H1 (cell line): Measurements from ENCODE around the gene RAP1GAP. TPM values are rescaled to one million over a fixed set of nuclear protein-coding genes. Genes with fewer than 3 reads are reported as not detected.
A peak's percentile ranks its signal among the peaks of the same experiment; 100 is the strongest.

Source experiments
- CTCF ChIA-PET: fragments of 300-600 bp; sonication (Branson Sonifier 250); formaldehyde crosslinking; loops from one replicate; lab custom pipeline; 2021; ENCODE audit not compliant: partially characterized antibody; lab: Charles Lee
- POLR2A ChIA-PET: fragments of 300-600 bp; sonication (Branson Sonifier 250); formaldehyde crosslinking; loops from one replicate; lab custom pipeline; 2021; ENCODE audit warnings: inconsistent platforms; ENCODE audit not compliant: partially characterized antibody; lab: Charles Lee
- DNase-seq, 2 experiments: peaks; one replicate each; pipeline versions ENCODE4 v3.0.0 to v3.0.0-alpha.2; 2010 to 2022; ENCODE audit warnings: low spot score in 2 of 2, low read depth in 1 of 2, mixed read lengths in 1 of 2
- FAIRE-seq: peaks from 2 replicates; lab custom pipeline; 2011; peaks lifted over from hg19 to GRCh38; lab: Jason Lieb, UNC
- H2AFZ ChIP-seq: 2 replicates; pipeline ENCODE4 v1.8.1; 2012; ENCODE audit warnings: low read length, inconsistent platforms
- H2AK5ac ChIP-seq: 2 replicates; pipeline ENCODE4 v1.6.1; 2013; ENCODE audit warnings: low read depth, low read length
- H2BK120ac ChIP-seq: replicated peaks from 2 replicates; pipeline ENCODE3; 2013; ENCODE audit warnings: low read depth, low read length, inconsistent platforms
- H2BK12ac ChIP-seq: 2 replicates; pipeline ENCODE4 v1.6.1; 2013; ENCODE audit warnings: low read depth, low read length
- H2BK15ac ChIP-seq: 2 replicates; pipeline ENCODE4 v1.6.1; 2013; ENCODE audit warnings: low read length
- H2BK20ac ChIP-seq: 2 replicates; pipeline ENCODE4 v1.6.1; 2013; ENCODE audit warnings: low read length
- H2BK5ac ChIP-seq: 2 replicates; pipeline ENCODE4 v1.6.1; 2013; ENCODE audit warnings: low read depth, low read length
- H3K14ac ChIP-seq: 2 replicates; pipeline ENCODE4 v1.6.1; 2013; ENCODE audit warnings: inconsistent platforms; ENCODE audit not compliant: insufficient read length
- H3K18ac ChIP-seq: 2 replicates; pipeline ENCODE4 v1.6.1; 2013; ENCODE audit warnings: low read length; ENCODE audit errors: extremely low read depth
- H3K23ac ChIP-seq: 2 replicates; pipeline ENCODE4 v1.6.1; 2013; ENCODE audit warnings: inconsistent platforms; ENCODE audit not compliant: insufficient read length
- H3K23me2 ChIP-seq: 2 replicates; pipeline ENCODE4 v1.6.1; 2013; ENCODE audit warnings: low read depth, low read length
- H3K27ac ChIP-seq: 2 replicates; pipeline ENCODE4 v1.6.1; 2011; ENCODE audit warnings: low read depth, low read length, inconsistent platforms
- H3K27me3 ChIP-seq, 4 experiments: replicated peaks in 1 of 4; 1 replicate in 1 of 4; 2 replicates in 3 of 4; pipeline versions ENCODE4 v1.6.1 to v1.8.1; 2011 to 2013; ENCODE audit warnings: low read length in 3 of 4, mild to moderate bottlenecking in 3 of 4, inconsistent platforms in 2 of 4, mixed read lengths in 2 of 4, moderate library complexity in 1 of 4; ENCODE audit not compliant: control insufficient read depth in 3 of 4, insufficient read depth in 3 of 4; ENCODE audit errors: extremely low read depth in 1 of 4
- H3K36me3 ChIP-seq, 4 experiments: 2 replicates each; pipeline versions ENCODE4 v1.6.1 to v1.8.1; 2011 to 2013; ENCODE audit warnings: mild to moderate bottlenecking in 4 of 4, low read length in 3 of 4, moderate library complexity in 2 of 4, control low read depth in 1 of 4, inconsistent platforms in 1 of 4; ENCODE audit not compliant: insufficient read depth in 4 of 4, control insufficient read depth in 2 of 4
- H3K4ac ChIP-seq: replicated peaks from 2 replicates; pipeline ENCODE3; 2013; ENCODE audit warnings: low read length, low read depth, mixed read lengths, inconsistent platforms; ENCODE audit not compliant: insufficient read length
- H3K4me1 ChIP-seq, 4 experiments: replicated peaks in 1 of 4; 1 replicate in 1 of 4; 2 replicates in 3 of 4; pipeline versions ENCODE4 v1.6.1 to v1.8.1; 2011 to 2013; ENCODE audit warnings: low read length in 3 of 4, inconsistent platforms in 2 of 4, mixed read lengths in 1 of 4; ENCODE audit not compliant: insufficient read depth in 4 of 4, control insufficient read depth in 3 of 4
- H3K4me2 ChIP-seq, 2 experiments: 2 replicates each; pipeline versions ENCODE4 v1.6.1 to v1.8.1; 2011 to 2013; ENCODE audit warnings: low read depth in 2 of 2, low read length in 2 of 2, control low read depth in 1 of 2, inconsistent platforms in 1 of 2, mild to moderate bottlenecking in 1 of 2; ENCODE audit not compliant: insufficient read depth in 1 of 2
- H3K4me3 ChIP-seq, 4 experiments: fragments of 200-600, 300-600 bp in 1 of 4; sonication (generic), shearing (Covaris generic), sonication (Bioruptor Twin) in 1 of 4; 2 replicates each; pipeline versions ENCODE4 v1.5.1 to v1.8.1; 2011 to 2016; ENCODE audit warnings: low read length in 4 of 4, low read depth in 3 of 4, control low read depth in 2 of 4, inconsistent platforms in 2 of 4, mild to moderate bottlenecking in 2 of 4, mixed read lengths in 1 of 4, moderate library complexity in 1 of 4; ENCODE audit not compliant: insufficient read depth in 2 of 4; ENCODE audit errors: extremely low read depth in 1 of 4
- H3K56ac ChIP-seq: replicated peaks from 2 replicates; pipeline ENCODE3; 2013; ENCODE audit warnings: low read depth, mild to moderate bottlenecking, mixed read lengths, low read length, inconsistent platforms; ENCODE audit not compliant: insufficient read length
- H3K79me1 ChIP-seq: 2 replicates; pipeline ENCODE4 v1.6.1; 2013; ENCODE audit warnings: low read depth, low read length, control low read depth
- H3K79me2 ChIP-seq, 2 experiments: 2 replicates each; pipeline versions ENCODE4 v1.6.1 to v1.8.1; 2012 to 2013; ENCODE audit warnings: low read length in 2 of 2, mild to moderate bottlenecking in 2 of 2, inconsistent platforms in 1 of 2; ENCODE audit not compliant: insufficient read depth in 2 of 2, control insufficient read depth in 1 of 2
- H3K9ac ChIP-seq, 4 experiments: replicated peaks in 1 of 4; 1 replicate in 1 of 4; 2 replicates in 3 of 4; pipeline versions ENCODE4 v1.6.1 to v1.8.1; 2011 to 2013; ENCODE audit warnings: low read depth in 3 of 4, low read length in 3 of 4, control low read depth in 2 of 4, mild to moderate bottlenecking in 2 of 4, moderate library complexity in 2 of 4, inconsistent platforms in 1 of 4; ENCODE audit errors: extremely low read depth in 1 of 4
- H3K9me3 ChIP-seq, 2 experiments: 2 replicates each; pipeline versions ENCODE4 v1.6.1 to v1.8.1; 2012 to 2013; ENCODE audit warnings: mild to moderate bottlenecking in 2 of 2, moderate library complexity in 2 of 2, control low read depth in 1 of 2, inconsistent platforms in 1 of 2, low read depth in 1 of 2, low read length in 1 of 2, mixed read lengths in 1 of 2; ENCODE audit not compliant: insufficient read depth in 2 of 2
- H4K20me1 ChIP-seq, 2 experiments: replicated peaks in 1 of 2; 2 replicates each; pipeline versions ENCODE3 to v1.8.1; 2011 to 2013; ENCODE audit warnings: inconsistent platforms in 2 of 2, low read length in 2 of 2, mild to moderate bottlenecking in 1 of 2; ENCODE audit not compliant: insufficient read depth in 2 of 2, control insufficient read depth in 1 of 2
- H4K5ac ChIP-seq: 2 replicates; pipeline ENCODE4 v1.6.1; 2013; ENCODE audit warnings: low read length, low read depth, mixed read lengths, inconsistent platforms; ENCODE audit not compliant: insufficient read length
- H4K8ac ChIP-seq: 2 replicates; pipeline ENCODE4 v1.8.0; 2013; ENCODE audit warnings: mild to moderate bottlenecking, moderate library complexity, low read length, inconsistent platforms; ENCODE audit not compliant: insufficient read depth; ENCODE audit errors: extremely low read depth
- H4K91ac ChIP-seq: replicated peaks from 2 replicates; pipeline ENCODE3; 2013; ENCODE audit warnings: low read length, mixed read lengths, inconsistent platforms; ENCODE audit not compliant: insufficient read length
- POU5F1 ChIP-seq: IDR thresholded peaks from 2 replicates; pipeline ENCODE4 v1.6.1; 2011; ENCODE audit warnings: low read depth, mild to moderate bottlenecking, low read length, moderate library complexity
- SAP30 ChIP-seq: fragments of 300-600 bp; sonication (generic); IDR thresholded peaks from 2 replicates; pipeline ENCODE4 v1.7.1; 2012; ENCODE audit warnings: low read length, moderate library complexity, mild to moderate bottlenecking, inconsistent platforms; ENCODE audit not compliant: insufficient read depth, insufficient replicate concordance
- TAF7 ChIP-seq: optimal IDR thresholded peaks from 2 replicates; pipeline ENCODE3; 2011; ENCODE audit warnings: low read depth, mild to moderate bottlenecking, inconsistent platforms, low read length, moderate library complexity, borderline replicate concordance
- YY1 ChIP-seq: IDR thresholded peaks from 2 replicates; pipeline ENCODE4 v1.6.1; 2011; ENCODE audit warnings: low read depth, mild to moderate bottlenecking, low read length
- WGBS, 2 experiments: shearing (Covaris generic) in 1 of 2; methylation state at CpG; one replicate each; pipeline versions ENCODE4 v1.1.6 to v1.1.7; 2013 to 2015; ENCODE audit warnings: low lambda C conversion rate in 2 of 2, mixed read lengths in 2 of 2, inconsistent platforms in 1 of 2, low coverage in 1 of 2, missing lambda C conversion rate in 1 of 2; ENCODE audit not compliant: insufficient replicate concordance in 2 of 2, insufficient coverage in 1 of 2, insufficient read length in 1 of 2; ENCODE audit errors: extremely low coverage in 1 of 2, missing lambda C conversion rate in 1 of 2; 5-methylcytosine and 5-hydroxymethylcytosine counted together
- polyA plus RNA-seq, 7 experiments: library from polyadenylated mRNA; depleted of rRNA in 3 of 7; stranded (reverse) in 5 of 7; unstranded in 2 of 7; fragments of >200 nt in 5 of 7; fragments of 200-250 nt in 2 of 7; gene quantifications; 1 replicate in 5 of 7; 2 replicates in 1 of 7; 4 replicates in 1 of 7; pipeline versions ENCODE4 v1.2.1 to v1.2.3, GENCODE V29; 2011 to 2013; ENCODE audit warnings: missing spikeins in 2 of 7, mixed read lengths in 2 of 7
- total RNA-seq: library from RNA; stranded (reverse); fragmentation: NEBNext Ultra II Directional; extraction: Animal tissue kit (Norgen Biotek cat#: 25700); gene quantifications from 2 replicates; pipeline ENCODE4 v1.2.1, GENCODE V29; 2021
- TF ChIP-seq, protein P1 (sequence below): IDR thresholded peaks from 2 replicates; pipeline ENCODE4 v1.6.1; 2011; ENCODE audit warnings: low read depth, mild to moderate bottlenecking, low read length; ENCODE audit not compliant: insufficient read depth
- TF ChIP-seq, protein P2 (sequence below): IDR thresholded peaks from 2 replicates; pipeline ENCODE4 v1.6.1; 2011; ENCODE audit warnings: low read length, improper control_type of control experiment

Gene RAP1GAP
- total and polyA plus RNA-seq, 2 of the 8 experiments (the other 6 are each of a cell fraction or from before 2014, with no cell fraction given): 8.4 TPM

DNA sequence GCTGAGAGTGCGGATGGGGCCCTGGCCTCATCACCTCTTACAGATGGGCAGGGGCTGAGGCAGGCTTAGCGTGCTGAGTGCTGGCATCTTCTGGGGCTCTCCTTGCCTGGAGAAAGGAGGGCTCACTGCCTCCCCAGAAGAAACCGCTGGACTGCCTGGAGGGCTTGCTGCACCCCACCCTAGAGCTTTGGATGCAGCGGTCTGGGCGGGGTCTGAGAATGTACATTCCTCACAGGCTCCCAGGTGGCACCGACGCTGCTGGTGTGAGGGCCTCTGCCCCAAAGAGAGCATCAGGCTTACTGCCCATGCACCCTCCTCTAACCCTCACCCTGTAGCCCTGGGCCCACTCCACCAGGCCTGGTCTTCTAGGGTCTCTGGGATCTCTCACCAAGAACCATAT is 51.1 kb downstream of the RAP1GAP start:
- Histone ChIP-seq H3K23ac (no peak overlapping the region), H3K18ac (no peak overlapping the region; the same call in 1 of the 2 replicates), H2BK5ac (no peak overlapping the region), H3K9me3 (no peaks in the 10 kb centered on the region), H3K4me3 (no peak overlapping the region), H4K20me1 (peaks cover 3 to 13% of the 10 kb centered on the region in 2 experiments), H3K9ac (no peak overlapping the region), H2AFZ (no peak overlapping the region), H4K8ac (no peak overlapping the region), H2AK5ac (no peak overlapping the region), H2BK120ac (no peak overlapping the region), H3K23me2 (peaks cover 3% of the 10 kb centered on the region), H3K4me1 (peaks cover 0 to 23% (median 17%) of the 10 kb centered on the region in 4 experiments; a peak in 6 of 7 replicates), H4K5ac (no peak overlapping the region), H2BK15ac (no peak overlapping the region), H2BK12ac (0 out of 2 replicates have a peak overlapping the region, but pooled peaks have one; percentile 27), H3K79me1 (no peaks in the 10 kb centered on the region), H3K27me3 (peaks cover 0 to 26% (median 13%) of the 10 kb centered on the region in 4 experiments; a peak in 5 of 7 replicates), H4K91ac (no peak overlapping the region), H3K27ac (no peak overlapping the region), H3K4ac (no peak overlapping the region), H3K56ac (no peak overlapping the region), H3K4me2 (no peak overlapping the region), H3K79me2 (no peaks in the 10 kb centered on the region), H2BK20ac (no peak overlapping the region), H3K36me3 (peaks cover 0 to under 1% (median 0%) of the 10 kb centered on the region in 4 experiments; a peak in 1 of 8 replicates), H3K14ac (no peak overlapping the region)
- TF ChIP-seq YY1 (no peak), SAP30 (no peak), POU5F1 (no peak), TAF7 (no peak)
- TF ChIP-seq, protein P1, sequence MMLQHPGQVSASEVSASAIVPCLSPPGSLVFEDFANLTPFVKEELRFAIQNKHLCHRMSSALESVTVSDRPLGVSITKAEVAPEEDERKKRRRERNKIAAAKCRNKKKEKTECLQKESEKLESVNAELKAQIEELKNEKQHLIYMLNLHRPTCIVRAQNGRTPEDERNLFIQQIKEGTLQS: no peak
- TF ChIP-seq, protein P2, sequence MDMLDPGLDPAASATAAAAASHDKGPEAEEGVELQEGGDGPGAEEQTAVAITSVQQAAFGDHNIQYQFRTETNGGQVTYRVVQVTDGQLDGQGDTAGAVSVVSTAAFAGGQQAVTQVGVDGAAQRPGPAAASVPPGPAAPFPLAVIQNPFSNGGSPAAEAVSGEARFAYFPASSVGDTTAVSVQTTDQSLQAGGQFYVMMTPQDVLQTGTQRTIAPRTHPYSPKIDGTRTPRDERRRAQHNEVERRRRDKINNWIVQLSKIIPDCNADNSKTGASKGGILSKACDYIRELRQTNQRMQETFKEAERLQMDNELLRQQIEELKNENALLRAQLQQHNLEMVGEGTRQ: no peak
- POLR2A ChIA-PET: interaction anchor here (1.5 kb wide), 1 partner anchor 11 kb away, joined by 3 read pairs; no protein-coding TSS in a partner anchor
- 80% methylated on average over 7 of the region's 7 CpGs; no CpG with 5 or more reads in 1 of the 2 experiments for WGBS, 2 experiments
- no peak for FAIRE-seq
- no peak for DNase-seq
- CTCF ChIA-PET: interaction anchor here (1.0 to 2.0 kb wide), 4 partner anchors 9 to 386 kb away, joined by 3 to 7 read pairs (median 5); no protein-coding TSS in a partner anchor
